Measurements from ENCODE around the gene GLI1.
"Not testable (repeated sequence)": the region's sequence is repeated elsewhere in the genome, so short reads cannot be mapped to it uniquely, and the experiment has no call there.

The GLI1 gene

DNA sequence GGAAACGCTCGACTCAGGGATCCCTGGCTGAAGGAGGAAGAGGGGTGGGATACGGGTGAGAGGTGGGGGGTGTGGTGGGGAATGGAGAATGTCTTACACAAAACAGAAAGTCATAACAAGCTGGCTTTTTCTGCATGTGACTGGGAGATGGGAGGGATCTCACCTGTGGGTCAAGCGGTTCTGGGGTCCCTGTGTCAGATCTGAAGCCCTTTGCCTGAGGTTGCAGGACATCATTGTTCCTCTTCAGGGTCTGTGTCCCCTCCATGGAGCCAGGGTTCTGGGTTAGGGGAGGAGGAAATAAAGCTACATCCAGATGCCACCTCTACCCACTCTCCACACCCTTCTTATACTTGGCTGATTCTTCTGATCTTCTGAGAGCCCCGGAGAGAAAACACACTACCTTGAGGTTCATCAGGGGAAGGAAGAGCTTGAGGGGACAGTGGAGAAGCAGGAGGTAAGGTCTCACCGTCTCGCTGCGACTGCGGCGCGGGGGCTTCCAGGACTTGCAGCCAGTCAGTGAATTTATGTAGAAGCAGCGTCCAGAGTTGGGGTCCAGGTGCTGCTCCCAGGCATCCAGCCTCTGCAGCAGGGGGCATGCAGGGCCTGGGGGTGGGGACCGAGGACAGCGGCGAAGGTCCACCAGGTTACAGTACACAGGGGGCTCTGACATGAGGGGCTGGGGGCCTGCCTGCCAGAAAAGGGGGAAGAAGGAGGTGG lies 17.6 kb downstream of the GLI1 start:
- DNase-seq = no peak

DNA sequence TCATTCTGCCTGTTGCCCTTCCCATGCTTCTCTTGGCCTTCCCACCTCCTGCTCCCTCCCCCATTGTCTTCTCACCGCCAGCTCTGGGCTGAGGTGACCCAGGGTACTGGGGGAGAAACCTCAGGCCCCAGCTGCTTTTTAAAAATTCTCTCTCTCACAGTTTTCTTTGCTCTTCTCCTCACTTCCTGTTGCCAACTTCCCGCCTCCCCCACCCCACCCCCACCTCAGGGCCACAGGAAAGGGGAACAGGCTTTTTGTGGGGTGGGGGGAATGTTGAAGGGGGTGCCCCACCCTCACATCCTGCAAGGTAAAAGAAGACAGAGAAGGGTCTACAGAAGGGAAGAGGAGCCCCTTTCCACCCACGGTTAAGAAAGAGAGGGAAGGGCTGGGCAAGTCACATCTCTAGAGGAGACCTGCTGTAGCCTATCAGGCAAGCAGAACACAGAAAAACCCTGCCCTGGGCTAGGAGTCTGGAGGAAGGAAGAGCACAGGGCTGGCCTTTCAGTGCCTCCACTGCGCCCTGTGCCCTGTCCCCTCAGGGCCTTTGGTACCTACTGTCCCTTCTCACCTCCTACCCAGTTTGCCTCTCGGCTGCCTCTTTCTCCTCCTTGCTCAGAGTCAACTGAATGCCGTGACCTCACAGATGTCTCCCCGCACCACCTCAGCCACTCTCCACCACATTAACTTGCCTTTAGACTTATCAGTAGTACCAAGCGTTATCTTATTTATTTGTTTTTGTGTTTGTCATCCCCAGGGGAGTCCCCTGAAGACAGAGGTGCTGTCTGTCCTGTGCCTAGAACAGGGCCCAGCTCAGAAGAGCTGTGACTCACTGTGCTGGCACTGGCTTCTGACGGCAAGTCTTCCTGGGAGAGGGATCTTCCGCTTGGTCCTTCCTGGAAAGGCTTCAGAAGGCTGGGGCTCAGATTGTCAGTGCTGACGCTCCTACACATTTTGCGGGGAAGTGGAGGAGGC lies 18.4 kb downstream of the GLI1 start:
- no peak for DNase-seq

DNA sequence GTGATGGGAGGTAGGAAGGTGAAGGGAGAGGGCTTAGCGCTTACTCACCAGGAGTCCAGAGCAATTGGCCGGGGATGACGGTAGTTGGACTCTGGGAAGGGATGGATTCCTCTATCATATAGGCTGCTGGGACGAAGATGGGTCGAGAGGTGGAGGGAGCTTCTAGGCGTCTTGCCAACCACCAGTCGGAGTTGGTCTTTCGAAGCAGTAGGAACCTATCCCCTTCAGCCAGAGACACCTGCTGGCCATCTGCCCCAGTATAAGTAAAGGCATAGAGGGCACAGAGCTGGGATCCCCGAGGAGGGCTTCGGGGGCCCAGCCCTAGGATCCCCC lies 19.4 kb downstream of the GLI1 start:
- DNase-seq = no peak

DNA sequence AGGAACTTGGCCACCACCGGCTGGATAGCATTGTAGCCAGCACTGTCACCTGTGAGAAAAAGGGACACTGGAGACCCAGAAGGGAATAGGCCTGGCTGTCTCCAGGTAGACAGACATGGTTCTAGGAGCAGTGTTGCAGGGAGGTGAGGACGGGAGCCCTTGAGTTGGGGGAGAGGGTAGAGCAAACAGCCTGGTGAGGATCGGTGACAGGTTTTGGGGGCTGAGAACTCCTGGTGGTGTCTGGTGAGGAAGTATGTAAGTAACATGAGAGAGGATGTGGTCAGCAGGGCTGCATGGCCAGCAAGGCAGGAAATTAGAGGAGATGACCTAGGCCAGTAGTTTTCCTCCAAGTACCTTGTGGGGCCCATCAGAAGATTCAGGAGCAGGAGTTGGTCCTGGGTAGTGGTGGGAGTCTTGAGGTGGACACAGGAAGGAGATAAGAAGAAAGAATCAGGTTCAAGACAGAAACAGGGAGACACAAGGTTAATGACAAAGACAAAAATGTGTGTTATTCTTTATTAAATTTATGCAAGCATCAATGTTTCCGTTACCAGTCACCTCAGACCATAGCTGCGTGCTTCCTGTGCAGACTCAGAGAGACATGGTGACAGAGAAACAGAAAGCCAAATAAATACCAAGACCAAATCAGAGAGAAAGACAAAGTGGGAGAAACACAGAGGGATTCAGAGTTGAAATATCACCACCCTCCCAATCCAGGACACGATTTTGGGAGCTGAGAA lies 20.0 kb downstream of the GLI1 start, which contains the start of gene ARHGAP9:
TSS of gene ARHGAP9 (minus strand) at position 491 of the 740 bp plus-strand sequence. CDS start at position 31, 460 bp downstream.
- DNase-seq = no peak

DNA sequence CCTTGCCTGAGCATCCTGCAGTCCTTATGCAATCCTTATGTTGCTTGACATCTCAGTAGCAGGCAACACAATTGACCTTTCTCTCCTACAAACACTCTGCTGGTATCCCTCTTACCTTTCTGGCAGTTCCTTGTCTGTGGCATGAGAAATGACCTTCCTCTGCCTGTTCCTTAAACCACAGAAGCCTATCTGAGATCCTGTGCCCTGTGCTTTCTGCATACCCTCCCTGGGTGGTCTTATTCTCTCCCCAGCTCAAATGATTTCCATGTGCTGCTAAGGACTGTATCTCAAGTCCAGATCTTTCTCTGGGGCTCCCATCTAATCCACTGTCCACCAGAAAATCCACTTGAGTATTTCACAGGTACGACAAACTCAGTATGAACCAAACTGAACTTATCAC lies 22.1 kb downstream of the GLI1 start:
- no peak for DNase-seq

DNA sequence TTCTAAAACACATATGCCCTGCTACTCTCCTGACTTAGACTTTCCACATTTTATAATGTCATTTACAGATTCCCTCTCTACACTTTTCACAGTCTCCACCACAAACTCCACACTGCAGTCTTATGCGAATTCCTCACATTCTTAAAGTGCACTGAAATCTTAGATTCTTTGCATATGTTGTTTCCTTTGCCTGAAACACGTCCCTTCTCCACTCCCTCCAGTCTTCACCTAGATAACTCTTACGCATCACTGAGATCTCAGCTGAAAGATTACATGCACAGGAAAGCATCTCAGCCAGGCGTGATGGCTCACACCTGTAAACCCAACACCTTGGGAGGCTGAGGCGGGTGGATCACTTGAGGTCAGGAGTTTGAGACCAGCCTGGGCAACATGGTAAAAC lies 23.9 kb downstream of the GLI1 start:
- no peak for DNase-seq

DNA sequence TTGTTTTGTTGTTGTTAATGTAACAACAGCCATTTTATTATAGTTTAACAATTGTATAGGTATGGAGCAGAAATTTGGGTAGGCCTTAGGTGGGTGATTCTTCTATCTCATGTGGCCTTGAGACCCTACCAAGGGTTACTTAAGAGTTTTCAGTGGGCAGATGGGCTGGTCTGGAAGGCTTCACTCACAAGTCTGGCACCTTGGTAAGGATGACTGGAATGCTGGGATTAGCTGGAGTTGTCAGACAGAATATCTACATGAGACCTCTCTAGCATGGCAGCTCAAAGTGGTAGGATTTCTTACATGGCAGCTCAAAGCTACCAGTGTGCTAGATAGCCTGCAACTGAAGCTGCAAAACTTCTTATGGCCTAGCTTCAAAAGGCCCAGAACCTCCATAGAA lies 26.1 kb downstream of the GLI1 start:
- DNase-seq = no peak

DNA sequence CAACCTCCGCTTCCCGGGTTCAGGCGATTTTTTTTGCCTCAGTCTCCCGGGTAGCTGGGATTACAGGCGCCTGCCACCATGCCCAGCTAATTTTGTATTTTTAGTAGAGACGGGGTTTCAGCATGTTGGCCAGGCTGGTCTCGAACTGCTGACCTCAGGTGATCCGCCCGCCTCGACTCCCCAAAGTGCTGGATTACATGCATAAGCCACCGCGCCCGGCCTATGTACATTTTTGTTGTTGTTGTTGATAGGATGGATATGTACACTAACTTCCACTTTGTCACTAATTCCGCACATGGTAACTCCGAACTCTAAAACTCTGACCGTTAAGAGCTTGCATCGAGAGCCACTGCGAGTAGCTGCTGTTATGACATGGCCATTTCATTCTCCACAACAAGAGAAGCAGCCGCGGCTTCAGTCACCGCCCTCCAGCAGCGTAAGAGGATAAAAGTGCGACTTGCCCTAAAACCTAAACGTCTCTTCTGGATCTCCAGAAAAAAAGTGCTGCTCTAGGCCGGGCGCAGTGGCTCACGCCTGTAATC lies 27.5 kb downstream of the GLI1 start:
- DNase-seq = no peak

DNA sequence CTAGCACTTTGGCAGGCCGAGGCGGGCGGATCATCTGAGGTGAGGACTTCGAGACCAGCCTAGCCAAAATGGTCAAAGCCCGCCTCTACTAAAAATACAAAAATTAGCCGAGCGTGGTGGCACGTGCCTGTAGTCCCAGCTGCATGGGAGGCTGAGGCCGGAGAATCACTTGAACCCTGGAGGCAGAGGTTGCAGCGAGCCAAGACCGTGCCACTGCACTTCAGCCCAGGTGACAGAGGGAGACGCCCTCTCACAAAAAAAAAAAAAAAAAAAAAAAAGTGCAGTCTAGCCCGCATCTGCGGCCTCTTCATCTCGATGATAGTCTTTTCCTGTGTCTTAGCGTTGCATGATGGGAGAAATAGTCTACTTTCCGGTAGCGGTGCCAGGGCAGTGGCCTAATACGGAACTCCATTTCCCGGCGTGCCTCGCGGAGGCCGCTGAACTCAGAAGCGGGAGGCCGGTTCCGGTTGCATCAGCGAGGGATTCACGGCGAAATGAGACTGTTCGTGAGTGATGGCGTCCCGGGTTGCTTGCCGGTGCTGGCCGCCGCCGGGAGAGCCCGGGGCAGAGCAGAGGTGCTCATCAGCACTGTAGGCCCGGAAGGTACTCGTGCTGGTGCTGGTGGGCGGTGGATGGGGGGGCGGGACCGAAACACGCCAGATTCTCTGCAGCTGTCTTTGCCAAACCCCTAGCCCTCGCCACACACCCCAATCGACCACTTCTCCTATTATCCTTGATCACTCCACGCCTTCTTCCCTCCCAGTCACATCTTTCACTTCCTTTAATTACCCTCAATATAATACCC lies 28.2 kb downstream of the GLI1 start, which contains the start of gene MARS1:
TSS of gene MARS1 (plus strand) at position 472 of the 805 bp plus-strand sequence. CDS start at position 495, 23 bp downstream.
- DNase-seq = peak; percentile 97

DNA sequence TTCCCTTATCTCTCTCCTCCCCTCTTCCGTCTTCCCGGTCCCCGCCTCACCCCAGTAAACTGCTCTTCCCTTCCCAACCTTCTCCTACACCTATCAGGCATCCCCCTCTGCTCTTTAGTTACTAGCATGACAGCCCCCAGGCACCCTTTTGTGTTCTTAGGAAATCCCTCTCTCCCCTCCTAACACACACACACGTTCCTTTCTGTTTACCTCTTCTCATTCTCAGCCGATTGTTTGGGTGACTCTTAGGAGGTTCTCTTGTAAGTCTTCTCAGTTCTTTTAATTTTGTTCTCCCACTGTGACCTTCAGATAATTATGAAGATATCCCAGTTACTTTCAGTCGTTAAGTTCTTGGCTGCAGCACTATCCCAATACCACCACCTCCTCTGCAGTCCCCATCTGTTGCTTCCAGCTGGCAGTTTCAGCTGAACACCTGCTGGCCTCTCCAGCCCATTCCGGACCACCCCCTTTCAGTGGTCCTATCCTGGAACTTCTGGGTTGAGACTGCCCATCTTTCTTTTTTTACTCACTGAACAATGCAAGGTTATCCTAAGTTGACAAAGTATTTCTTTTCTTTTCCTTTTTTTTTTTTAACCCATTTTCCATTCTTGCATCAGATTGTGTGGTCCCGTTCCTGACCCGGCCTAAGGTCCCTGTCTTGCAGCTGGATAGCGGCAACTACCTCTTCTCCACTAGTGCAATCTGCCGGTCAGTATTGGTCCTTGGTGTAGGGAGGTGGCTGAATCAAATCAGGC lies 29.0 kb downstream of the GLI1 start:
- peak; percentile 24 for DNase-seq

DNA sequence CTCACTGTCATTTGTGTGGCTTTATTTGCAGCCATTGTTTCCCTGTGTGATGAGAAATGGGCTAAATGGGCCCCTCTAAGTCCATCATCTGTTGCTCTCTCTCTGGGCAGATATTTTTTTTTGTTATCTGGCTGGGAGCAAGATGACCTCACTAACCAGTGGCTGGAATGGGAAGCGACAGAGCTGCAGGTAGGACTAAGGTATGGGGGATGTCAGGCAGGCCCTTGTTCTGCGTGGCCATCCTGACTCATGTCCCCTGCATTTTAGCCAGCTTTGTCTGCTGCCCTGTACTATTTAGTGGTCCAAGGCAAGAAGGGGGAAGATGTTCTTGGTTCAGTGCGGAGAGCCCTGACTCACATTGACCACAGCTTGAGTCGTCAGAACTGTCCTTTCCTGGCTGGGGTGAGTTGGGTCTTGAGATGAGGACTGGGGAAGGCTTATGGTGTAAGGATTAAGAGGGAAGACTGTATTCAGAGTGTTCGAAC lies 29.6 kb downstream of the GLI1 start:
- no peak for DNase-seq

DNA sequence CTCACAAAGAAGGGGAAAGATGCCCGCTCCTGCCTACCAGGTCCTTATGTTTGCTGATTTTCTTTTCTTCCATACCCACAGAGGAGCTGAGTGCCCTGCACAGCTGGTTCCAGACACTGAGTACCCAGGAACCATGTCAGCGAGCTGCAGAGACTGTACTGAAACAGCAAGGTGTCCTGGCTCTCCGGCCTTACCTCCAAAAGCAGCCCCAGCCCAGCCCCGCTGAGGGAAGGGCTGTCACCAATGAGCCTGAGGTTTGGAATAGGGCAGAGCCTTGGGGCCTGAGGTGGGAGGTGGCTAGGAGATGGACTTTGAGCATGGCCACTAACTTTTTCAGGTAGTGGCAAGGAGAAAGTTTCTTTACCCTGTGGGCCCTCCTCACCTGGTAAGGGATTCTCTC lies 30.5 kb downstream of the GLI1 start:
- no peak for DNase-seq

DNA sequence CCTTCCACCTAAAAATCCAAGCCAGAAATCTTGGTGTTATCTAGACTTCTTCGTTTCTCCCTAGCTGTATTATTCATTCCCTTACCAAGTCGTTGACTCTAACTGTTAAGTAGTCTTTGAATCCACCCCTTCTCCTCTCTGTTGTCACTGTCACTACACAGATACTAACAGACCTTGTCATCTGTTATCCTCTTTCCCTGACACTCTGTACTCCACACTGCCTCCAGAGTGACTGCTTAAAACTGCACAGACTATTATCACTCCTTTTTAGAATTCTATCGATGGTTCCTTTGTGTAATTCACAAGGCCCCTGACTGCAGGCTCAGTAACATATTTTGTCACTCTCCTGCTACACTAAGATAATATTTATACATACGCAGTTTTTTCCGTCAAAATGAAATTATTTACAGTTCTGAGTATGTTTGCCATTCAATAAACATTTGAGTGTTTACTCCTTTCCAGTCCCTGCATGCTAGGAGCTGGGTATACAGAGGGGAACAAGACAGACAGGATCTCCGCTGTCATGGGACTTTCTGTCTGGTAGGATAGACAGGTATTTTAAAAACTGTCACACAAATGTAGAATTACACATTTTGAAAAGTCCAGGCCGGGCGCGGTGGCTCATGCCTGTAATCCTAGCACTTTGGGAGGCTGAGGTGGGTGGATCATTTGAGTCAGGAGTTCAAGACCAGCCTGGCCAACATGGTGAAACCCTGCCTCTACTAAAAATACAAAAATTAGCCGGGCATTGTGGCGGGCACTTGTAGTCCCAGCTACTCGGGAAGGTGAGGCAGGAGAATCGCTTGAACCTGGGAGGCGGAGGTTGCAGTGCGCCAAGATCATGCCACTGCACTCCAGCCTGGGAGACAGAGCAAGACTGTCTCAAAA lies 32.1 kb downstream of the GLI1 start:
- peak; percentile 18 for DNase-seq

DNA sequence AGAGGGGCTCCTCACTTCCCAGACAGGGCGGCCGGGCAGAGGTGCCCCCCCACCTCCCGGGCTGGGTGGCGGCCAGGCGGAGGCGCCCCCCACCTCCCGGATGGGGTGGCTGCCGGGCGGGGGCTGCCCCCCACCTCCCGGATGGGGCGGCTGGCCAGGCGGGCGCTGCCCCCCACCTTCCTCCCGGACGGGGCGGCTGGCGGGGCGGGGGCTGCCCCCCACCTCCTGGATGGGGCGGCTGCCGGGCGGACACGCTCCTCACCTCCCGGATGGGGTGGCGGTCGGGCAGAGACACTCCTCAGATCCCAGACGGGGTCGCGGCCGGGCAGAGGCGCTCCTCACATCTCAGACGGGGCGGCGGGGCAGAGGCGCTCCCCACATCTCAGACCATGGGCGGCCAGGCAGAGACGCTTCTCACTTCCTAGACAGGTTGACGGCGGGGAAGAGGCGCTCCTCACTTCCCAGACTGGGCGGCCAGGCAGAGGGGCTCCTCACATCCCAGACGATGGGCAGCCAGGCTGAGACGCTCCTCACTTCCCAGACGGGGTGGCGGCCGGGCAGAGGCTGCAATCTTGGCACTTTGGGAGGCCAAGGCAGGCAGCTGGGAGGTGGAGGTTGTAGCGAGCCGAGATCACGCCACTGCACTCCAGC lies 35.6 kb downstream of the GLI1 start:
- DNase-seq = not testable (repeated sequence)

DNA sequence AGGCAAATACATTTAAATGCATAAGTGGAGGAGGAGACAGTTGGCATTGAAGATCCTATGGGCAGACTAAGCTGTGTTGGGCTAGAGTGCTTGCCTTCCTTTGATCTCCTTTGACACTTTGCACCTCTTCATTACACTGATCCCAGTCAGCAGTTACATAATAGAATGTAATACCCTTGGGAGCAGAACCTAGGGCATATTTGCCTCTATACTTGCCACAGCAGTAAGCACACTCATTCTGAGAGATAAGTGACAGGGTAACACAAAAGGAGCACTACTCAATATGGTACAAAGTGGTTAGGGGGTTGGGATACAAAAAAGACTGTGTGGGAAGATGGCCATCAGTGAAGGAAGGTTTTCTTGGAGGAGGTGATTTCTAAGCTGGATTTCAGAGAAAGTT lies 37.2 kb downstream of the GLI1 start:
- DNase-seq = no peak

DNA sequence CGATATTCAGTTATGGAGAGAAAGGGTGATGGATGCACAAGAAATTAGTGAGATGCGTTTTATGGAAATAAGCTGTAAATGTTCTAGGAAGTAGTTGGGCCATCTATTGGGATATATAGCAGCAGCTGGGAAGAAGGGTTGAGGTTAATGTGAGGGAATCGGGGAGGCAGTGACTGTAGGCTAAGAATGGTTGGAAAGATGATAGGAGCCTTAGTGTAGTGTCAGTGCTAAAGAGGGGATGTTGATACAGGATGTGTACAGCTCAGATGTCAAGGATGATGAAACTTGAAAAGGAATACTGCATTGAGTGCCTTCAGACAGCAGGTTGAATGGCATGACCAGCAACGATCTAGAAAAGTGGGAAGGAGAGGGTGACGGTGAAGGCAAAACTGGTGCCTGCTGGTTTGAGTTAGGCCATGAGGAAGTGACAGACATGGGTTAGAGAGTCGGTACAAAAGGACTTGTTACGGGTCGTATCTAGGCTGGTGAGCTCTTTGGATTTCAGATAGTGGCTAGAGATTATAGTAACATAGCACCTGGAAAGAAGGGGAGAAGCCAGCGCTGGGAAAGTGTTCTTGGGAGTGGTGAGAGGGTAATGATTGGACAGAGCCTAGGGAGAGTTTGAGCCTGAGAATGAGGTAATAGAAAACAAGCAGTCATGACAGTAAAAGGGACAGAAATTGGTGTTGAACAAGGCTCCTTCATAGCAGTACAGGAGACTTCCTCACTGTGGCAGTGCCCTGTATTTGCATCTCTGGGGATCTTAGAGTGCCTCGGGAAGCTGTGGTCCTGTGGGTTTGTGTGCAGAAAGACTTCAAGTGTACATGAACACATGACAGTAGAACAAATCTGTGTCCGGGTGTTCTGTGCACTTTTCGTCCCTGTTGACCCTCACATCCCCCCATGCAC lies 37.9 kb downstream of the GLI1 start:
- no peak for DNase-seq

DNA sequence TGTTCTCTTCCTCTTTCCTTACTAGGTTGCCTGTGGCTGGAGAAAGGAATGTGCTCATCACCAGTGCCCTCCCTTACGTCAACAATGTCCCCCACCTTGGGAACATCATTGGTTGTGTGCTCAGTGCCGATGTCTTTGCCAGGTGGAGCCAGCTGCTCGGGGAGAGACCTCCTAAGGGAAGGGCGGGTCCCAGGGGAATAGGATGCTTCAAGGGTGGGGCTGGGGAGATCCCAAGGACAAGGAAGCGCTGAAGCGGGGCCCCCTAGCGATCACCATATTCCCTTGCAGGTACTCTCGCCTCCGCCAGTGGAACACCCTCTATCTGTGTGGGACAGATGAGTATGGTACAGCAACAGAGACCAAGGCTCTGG lies 38.5 kb downstream of the GLI1 start:
- no peak for DNase-seq

DNA sequence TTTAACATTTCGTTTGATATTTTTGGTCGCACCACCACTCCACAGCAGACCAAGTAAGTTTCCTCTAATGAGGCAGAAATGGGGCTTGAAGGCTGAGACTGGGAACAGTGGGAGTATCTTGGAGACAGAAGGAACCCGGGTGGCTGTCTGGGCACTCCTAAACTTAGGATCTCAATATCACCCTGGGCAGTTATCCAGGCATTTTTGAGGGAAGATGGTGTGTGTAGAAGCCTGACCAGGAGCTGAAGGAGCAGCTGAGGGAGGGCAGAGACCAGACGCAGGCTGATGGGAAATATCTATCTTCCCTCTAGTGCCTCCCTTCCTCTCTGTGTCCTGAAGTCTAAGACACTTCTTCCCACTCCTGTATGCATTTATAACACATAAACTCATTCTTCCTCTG lies 39.0 kb downstream of the GLI1 start:
- no peak for DNase-seq

DNA sequence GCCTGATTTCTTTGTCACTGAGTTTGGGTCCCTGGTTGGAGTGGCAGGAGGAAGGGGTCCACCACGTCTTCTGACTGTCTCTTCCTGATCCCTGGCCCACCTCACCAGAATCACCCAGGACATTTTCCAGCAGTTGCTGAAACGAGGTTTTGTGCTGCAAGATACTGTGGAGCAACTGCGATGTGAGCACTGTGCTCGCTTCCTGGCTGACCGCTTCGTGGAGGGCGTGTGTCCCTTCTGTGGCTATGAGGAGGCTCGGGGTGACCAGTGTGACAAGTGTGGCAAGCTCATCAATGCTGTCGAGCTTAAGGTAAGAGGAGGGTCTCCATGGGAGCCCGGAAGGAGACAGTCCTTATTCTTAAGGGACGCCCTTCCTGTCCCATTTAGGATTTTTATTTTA lies 40.6 kb downstream of the GLI1 start:
- no peak for DNase-seq
